Measurements from ENCODE around the gene HMG20A. TPM values are rescaled to one million over a fixed set of nuclear protein-coding genes. Genes with fewer than 3 reads are reported as not detected.

The HMG20A gene
- total RNA-seq, 1 experiment from 2014 or later, result 60.2 TPM

GRCh38 chr15:77481670-77482069, 61.0 kb downstream of the HMG20A start:
- no peak for TF ChIP-seq CTCF (conservative IDR thresholded peaks at IDR 0.05)
- Histone ChIP-seq H3K4me1 (ENCODE audit: insufficient read depth, low read length) (peaks cover 9% of the 10 kb centered on the region; the same call in 1 of the 2 replicates), H3K9me3 (ENCODE audit: control insufficient read depth, low read depth, low read length) (no peaks in the 10 kb centered on the region), H2BK12ac (ENCODE audit: insufficient read length, low read depth, low read length) (no peak overlapping the region), H3K23ac (ENCODE audit: insufficient read length, low read depth, low read length) (no peak overlapping the region), H2BK120ac (ENCODE audit: low read depth, low read length, poor library complexity, severe bottlenecking) (no peak overlapping the region), H4K20me1 (ENCODE audit: control insufficient read depth, insufficient read depth, insufficient read length) (no peaks in the 10 kb centered on the region), H3K27ac (ENCODE audit: insufficient read length, low read depth, low read length) (no peak overlapping the region), H2BK5ac (ENCODE audit: insufficient read length, low read length) (no peak overlapping the region), H3K18ac (ENCODE audit: insufficient read length, low read depth, low read length) (no peak overlapping the region), H2BK15ac (ENCODE audit: low read depth, low read length) (no peak overlapping the region), H3K14ac (ENCODE audit: insufficient read depth, low read length) (no peak overlapping the region), H2AFZ (ENCODE audit: low read length) (no peak overlapping the region), H2AK5ac (ENCODE audit: insufficient read length, low read length) (no peak overlapping the region), H3K79me1 (ENCODE audit: insufficient read depth, low read depth, low read length, poor library complexity, severe bottlenecking) (no peaks in the 10 kb centered on the region), H2BK20ac (ENCODE audit: low read depth, low read length, poor library complexity, severe bottlenecking) (no peak overlapping the region), H3K23me2 (ENCODE audit: insufficient read length, low read depth, low read length, poor library complexity, severe bottlenecking) (no peaks in the 10 kb centered on the region), H4K5ac (ENCODE audit: insufficient read length, low read depth, low read length) (no peak overlapping the region), H3K56ac (ENCODE audit: insufficient read length, low read depth, low read length) (no peak overlapping the region), H3K79me2 (ENCODE audit: insufficient read depth, low read length) (no peaks in the 10 kb centered on the region), H3T11ph (ENCODE audit: low read length) (no peak overlapping the region), H4K8ac (replicated peaks; ENCODE audit: insufficient read length, low read depth, low read length) (no peak overlapping the region), H3K4me2 (ENCODE audit: insufficient read depth, insufficient read length, low read length) (no peak overlapping the region), H3K9ac (ENCODE audit: extremely low read depth, insufficient read length, low read length) (no peak overlapping the region), H3K4ac (ENCODE audit: low read depth, low read length) (no peak overlapping the region), H3K27me3 (ENCODE audit: insufficient read depth, low read length) (no peaks in the 10 kb centered on the region), H4K91ac (ENCODE audit: insufficient read length, low read depth, low read length) (no peak overlapping the region)
- peaks cover 16 to 52% (median 39%) of the 10 kb centered on the region in 3 experiments for H3K36me3 Mint-ChIP-seq (ENCODE audit: insufficient read depth in 1 of 3, low read depth in 3 of 3)
- no peaks in the 10 kb centered on the region for H3K27me3 Mint-ChIP-seq (ENCODE audit: low read depth)
- peaks cover 35 to 41% of the 10 kb centered on the region in 2 experiments for H3K4me1 Mint-ChIP-seq
- WGBS (ENCODE audit: extremely low coverage, insufficient read length, low lambda C conversion rate), result no CpG with 5 or more reads among the region's 1 CpG
- no peak overlapping the region for H3K4me3 Mint-ChIP-seq
- no peaks in the 10 kb centered on the region for H3K9me3 Mint-ChIP-seq
- H3K27ac Mint-ChIP-seq, result peak overlapping the region in 2 of 3 experiments; percentile 14 to 88; a peak in 2 of 7 replicates
- DNase-seq, result no peak

Data from H9 (cell line).